HG03139 (cell line): Measurements from ENCODE around the gene UBAP2.

Source experiments
- ATAC-seq: cut with Tn5 transposase; IDR thresholded peaks from one replicate; pipeline ENCODE4 v1.9.1; 2021; ENCODE audit not compliant: unreplicated experiment

The UBAP2 gene

DNA sequence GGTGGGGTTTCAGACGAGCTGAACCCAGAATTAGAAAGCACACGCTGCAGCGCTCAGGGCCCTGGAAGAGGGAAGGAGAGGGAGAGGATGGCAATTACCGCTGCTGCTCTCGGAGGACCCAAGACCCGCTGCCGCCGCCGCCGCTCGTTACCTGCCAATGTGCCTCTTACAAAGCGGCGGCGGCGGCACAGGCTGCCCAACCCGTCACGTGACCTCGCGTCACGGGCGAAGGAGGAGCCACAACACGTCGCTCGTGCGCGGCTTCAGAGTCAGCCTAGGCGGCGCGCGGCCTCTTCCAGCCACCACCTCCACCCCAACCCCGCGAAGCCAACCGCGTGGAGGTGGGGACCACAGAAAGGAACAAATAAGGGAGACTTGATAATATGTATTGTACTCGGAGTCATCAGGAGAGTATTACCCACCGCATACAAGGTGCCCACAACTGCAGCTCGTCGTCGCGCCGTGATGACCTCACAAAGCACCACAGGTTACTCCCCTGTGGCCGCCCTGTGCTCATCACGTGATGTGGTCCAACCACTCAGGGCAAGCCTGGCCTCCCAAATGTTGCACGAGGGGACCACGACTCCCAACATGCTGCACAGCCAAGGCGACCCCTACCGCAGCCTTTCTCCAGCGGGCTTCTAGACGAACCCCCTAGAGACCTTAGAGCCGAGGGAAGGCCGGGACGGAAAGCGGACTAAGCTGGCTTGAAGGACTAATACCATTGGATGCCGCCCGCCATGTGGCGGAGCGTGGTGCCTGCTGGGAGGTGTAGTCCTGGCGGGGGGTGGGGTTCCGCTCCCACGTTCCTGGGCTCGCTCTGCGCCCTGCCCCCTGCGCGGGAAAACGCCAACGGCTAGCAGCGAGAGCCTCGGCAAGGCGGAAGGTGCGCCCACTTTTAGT is at the start of gene UBAP2:
UBAP2 (minus strand) TSS at position 161 of the 903 bp plus-strand sequence. CDS start 31,739 bp downstream, outside the sequence.
- peak; percentile 64 for ATAC-seq

DNA sequence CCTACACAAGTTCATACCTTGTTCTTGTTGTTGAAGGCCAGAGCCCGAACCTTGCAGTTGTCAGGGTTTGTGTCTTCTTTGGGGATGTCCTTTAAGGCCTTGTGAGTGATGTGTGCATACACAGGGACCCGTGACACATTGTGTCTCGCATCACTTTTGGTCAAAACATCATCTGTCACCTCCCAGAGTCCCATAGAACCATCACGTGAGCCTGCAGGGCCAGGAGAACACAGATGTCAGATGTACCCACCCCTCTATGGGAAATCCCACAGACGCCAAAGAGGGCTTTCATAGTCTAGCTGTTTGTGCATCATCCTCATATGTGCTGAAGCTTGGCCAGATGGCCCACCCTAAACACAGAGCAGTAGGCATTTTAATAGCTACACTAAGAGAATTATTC is 49.6 kb upstream of the UBAP2 start:
- ATAC-seq = no peak

- no peak for ATAC-seq
These were observed 49.2 kb upstream of the UBAP2 start for GRCh38 chr9:34097865-34098264.

DNA sequence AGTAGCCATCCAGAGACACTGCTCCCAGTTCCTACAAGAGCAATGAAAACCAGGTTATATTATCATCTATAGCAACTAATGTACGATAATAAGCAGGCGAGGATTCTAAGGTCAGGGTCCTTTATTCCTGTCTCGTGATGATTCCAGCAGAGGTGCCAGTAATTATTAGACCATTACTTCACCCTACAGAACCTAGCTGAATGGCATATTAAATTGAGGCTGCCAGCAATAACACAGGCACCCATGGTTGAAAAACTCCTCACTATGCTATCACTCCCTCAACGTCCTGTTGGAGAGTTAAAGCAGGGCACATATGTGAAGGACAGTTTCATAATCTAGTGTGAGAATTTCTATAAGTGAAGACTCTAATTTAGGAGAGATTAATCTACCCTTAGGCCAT is 48.1 kb upstream of the UBAP2 start:
- no peak for ATAC-seq

DNA sequence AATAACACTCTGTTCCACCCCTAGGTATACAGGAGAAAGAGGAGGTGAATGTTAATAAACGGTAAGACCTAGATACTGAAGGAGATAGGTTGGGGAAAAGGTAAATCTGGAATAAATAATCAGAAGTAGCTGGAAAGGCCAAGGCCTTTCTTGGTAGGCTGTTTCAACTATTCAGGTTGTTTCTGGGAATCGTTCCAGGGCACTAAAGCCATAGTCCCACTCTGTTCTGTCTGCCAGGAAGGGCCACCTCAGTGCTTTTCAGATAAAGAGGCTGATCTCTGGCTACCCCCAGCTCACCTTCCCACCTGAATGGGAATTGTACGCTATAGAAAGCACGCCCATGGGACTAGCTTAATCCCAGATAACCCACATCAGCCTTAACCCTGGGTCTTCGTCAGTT is 44.9 kb upstream of the UBAP2 start:
- no peak for ATAC-seq

GRCh38 chr9:34089311-34089710 is 40.6 kb upstream of the UBAP2 start:
- ATAC-seq = no peak

GRCh38 chr9:34087370-34087769 is 38.7 kb upstream of the UBAP2 start:
- no peak for ATAC-seq

GRCh38 chr9:34086864-34087263 is 38.2 kb upstream of the UBAP2 start:
- ATAC-seq = no peak

GRCh38 chr9:34085581-34086500 is 37.2 kb upstream of the UBAP2 start:
- no peak for ATAC-seq

DNA sequence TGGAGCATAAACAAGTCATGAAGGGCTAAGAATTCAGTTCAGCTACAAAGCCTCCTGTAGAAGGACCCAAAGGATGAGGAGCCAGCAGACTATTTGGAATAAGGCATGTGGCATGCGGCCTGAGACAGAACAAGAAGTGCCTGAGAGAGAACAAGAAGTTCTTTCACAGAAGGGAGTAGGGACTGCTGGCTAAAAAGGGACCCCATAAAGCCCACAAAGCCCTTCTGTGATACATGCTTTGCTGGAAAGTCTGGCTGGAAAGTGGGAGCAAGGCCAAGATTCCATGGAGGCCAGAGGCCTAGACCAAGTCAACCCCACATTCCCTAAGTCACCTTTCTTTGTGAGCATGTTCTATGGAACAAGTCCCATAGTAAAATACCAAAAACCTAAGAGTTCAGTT is 35.9 kb upstream of the UBAP2 start:
- no peak for ATAC-seq

DNA sequence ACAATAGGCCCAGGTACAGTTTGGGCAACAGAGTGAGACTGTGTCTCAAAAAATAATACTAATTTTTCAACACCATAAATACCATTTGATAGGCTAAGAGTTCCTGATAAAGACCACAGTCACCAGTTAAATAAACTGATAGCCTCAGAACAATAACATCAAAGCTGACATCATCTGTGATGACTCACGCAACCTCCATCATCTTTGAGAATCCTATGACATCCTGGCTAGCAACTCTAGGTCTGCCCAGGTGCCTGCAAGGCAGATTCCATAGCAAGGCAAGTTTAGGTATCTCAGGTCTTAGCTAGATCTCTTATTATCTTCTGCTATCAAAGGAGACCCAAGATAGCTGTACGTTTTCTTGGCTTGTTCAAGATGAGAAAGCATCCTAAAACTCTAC is 30.5 kb upstream of the UBAP2 start:
- no peak for ATAC-seq

GRCh38 chr9:34072868-34073590 is 24.3 kb upstream of the UBAP2 start:
- no peak for ATAC-seq

GRCh38 chr9:34072410-34072809 is 23.7 kb upstream of the UBAP2 start:
- no peak for ATAC-seq

- ATAC-seq = no peak
These were observed 22.1 kb upstream of the UBAP2 start for GRCh38 chr9:34070606-34071324.

DNA sequence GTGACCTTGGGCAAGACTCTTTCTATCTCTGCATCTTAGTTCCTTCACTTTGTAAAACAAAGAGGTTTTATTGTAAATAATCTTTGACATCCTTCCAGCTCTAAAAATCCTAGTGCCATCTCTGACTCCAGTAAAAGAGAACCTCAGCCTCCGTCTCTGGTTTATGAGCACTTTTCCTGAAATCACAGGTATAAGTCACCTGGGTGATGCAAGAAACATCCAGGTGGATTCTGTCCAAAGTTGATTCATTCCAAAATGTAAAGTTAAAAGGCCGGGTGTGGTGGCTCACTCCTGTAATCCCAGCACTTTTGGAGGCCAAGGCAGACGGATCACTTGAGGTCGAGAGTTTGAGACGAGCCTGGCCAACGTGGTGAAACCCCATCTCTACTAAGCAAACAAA is 21.1 kb upstream of the UBAP2 start:
- no peak for ATAC-seq

GRCh38 chr9:34065541-34065940 is 16.9 kb upstream of the UBAP2 start:
- ATAC-seq = no peak

DNA sequence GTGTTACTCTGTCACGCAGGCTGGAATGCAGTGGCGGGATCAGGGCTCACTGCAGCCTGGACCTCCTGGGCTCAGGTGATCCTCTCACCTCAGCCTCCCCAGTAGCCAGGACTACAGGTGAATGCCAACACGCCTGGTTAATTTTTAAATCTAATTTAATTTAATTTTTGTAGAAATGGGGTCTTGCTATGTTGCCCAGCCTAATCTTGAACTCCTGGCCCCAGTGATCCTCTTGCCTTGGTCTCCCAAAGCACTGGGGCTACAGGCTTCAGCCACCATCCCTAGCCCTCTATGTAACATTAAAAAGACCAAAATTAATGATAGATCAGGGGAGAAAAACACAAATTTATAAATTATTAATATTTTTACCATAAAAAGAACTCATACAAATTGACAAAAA is 11.3 kb upstream of the UBAP2 start:
- ATAC-seq = no peak

GRCh38 chr9:34059281-34059680 is 10.6 kb upstream of the UBAP2 start:
- no peak for ATAC-seq

DNA sequence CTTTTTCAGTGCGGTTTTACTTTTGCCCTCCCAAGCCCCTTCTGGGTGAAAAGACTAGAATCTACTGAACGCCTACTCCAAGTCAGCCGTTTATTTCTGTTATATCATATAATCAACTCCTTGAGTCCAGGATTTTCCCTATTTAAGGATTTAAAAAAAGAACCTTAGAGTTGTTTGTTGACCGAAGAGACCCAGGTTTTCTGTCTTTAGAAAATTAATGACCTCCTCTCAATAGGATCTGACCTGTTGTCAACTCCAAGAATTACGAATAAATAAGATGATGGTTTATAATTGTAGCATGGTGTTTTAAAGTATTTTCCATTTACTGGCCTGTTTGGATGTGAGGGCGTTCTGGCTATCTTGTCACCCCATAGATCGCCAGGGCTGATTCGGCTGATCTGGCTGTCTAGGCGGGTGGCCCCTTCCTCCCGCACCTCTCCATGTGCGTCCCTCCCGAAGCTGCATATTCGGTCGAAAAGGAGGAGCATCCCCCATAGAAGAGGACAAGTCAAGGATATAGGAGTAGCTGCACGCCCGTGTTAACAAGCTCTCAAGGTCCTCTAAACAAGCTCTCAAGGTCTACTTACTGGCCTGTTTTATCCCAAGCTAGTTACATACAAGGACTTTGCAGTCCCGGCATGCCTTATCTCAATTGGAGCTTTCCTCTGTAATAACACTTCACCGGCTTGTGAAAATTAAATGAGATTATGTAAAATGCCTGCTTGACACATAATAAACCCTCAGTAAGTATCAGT is 1.1 kb upstream of the UBAP2 start:
- ATAC-seq = no peak
